Measurements from ENCODE around the gene JARID2.

GRCh38 chr6:15319677-15320076 lies 73.8 kb downstream of the JARID2 start:
- TF ChIP-seq CTCF (IDR thresholded peaks at IDR 0.05; ENCODE audit: insufficient read depth, low read length, poor library complexity, severe bottlenecking), result no peak
- TF ChIP-seq EZH2phosphoT487 (conservative IDR thresholded peaks at IDR 0.05; ENCODE audit: low read length), result no peak

Data from SU-DHL-6 (cell line).